Measurements from ENCODE around the gene KAT6B. TPM values are rescaled to one million over a fixed set of nuclear protein-coding genes. Genes with fewer than 3 reads are reported as not detected.

KAT6B gene
- total RNA-seq, 6 experiments from 2014 or later, result 17.8 to 27.5 (median 23.6) TPM

DNA sequence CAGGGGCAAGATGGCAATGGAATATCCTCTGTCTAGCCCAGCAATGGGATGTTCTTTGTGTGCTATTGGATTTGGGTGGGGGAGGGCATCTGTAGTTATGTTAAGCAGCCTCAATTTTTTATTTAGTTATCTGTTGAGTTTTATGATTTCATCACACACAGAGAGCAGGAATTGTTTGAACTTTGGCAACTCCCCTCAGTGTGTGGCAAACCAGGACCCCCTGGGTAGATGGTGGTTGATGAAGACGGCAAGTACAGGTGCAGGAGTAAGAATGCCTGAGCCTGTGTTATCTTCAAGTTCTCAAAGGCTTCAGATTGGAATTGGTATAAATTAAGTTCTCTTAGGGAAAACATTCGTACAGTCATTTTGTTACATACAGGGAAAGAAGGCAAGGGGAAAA lies 142.7 kb downstream of the KAT6B start:
- TF ChIP-seq, protein P1, sequence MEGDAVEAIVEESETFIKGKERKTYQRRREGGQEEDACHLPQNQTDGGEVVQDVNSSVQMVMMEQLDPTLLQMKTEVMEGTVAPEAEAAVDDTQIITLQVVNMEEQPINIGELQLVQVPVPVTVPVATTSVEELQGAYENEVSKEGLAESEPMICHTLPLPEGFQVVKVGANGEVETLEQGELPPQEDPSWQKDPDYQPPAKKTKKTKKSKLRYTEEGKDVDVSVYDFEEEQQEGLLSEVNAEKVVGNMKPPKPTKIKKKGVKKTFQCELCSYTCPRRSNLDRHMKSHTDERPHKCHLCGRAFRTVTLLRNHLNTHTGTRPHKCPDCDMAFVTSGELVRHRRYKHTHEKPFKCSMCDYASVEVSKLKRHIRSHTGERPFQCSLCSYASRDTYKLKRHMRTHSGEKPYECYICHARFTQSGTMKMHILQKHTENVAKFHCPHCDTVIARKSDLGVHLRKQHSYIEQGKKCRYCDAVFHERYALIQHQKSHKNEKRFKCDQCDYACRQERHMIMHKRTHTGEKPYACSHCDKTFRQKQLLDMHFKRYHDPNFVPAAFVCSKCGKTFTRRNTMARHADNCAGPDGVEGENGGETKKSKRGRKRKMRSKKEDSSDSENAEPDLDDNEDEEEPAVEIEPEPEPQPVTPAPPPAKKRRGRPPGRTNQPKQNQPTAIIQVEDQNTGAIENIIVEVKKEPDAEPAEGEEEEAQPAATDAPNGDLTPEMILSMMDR (IDR thresholded peaks at IDR 0.05), result no peak
- Mint-ChIP-seq H3K27me3 (ENCODE audit: insufficient read depth) (no peaks in the 10 kb centered on the region), H3K36me3 (ENCODE audit: low read depth) (peaks cover 12% of the 10 kb centered on the region; the same call in 1 of the 2 replicates), H3K27ac (no peak overlapping the region), H3K9me3 (no peaks in the 10 kb centered on the region), H3K4me1 (ENCODE audit: low read depth) (peaks cover 26% of the 10 kb centered on the region), H3K4me3 (no peak overlapping the region)
- no peak for DNase-seq

- H3K27ac Mint-ChIP-seq, result no peak overlapping the region
- no peak overlapping the region for H3K4me3 Mint-ChIP-seq
- H3K36me3 Mint-ChIP-seq (ENCODE audit: low read depth), result peaks cover 14% of the 10 kb centered on the region
- DNase-seq, result no peak
- peaks cover 30% of the 10 kb centered on the region for H3K4me1 Mint-ChIP-seq (ENCODE audit: low read depth)
- TF ChIP-seq, protein P1 (IDR thresholded peaks at IDR 0.05), result no peak
- no peaks in the 10 kb centered on the region for H3K27me3 Mint-ChIP-seq (ENCODE audit: insufficient read depth)
- no peaks in the 10 kb centered on the region for H3K9me3 Mint-ChIP-seq
Observed at GRCh38 chr10:74969530-74969929, 143.1 kb downstream of the KAT6B start.

GRCh38 chr10:74973741-74974392 lies 147.5 kb downstream of the KAT6B start:
- peaks cover 36% of the 10 kb centered on the region for H3K36me3 Mint-ChIP-seq (ENCODE audit: low read depth)

DNA sequence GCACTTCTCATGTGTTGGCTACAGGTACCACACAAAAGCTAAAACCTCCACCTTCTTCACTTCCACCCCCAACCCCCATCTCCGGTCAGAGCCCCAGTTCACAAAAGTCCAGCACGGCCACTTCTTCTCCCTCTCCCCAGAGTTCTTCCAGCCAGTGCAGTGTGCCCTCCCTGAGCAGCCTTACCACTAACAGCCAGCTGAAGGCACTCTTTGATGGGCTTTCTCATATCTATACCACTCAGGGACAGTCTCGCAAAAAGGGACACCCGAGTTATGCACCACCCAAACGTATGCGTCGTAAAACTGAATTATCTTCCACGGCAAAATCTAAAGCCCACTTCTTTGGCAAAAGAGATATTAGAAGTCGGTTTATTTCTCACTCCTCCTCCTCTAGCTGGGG lies 149.4 kb downstream of the KAT6B start:
- DNase-seq, result no peak
- Mint-ChIP-seq H3K9me3 (no peaks in the 10 kb centered on the region), H3K27me3 (ENCODE audit: insufficient read depth) (no peaks in the 10 kb centered on the region), H3K27ac (no peak overlapping the region), H3K4me1 (ENCODE audit: low read depth) (peaks cover 11% of the 10 kb centered on the region; the same call in 1 of the 2 replicates), H3K36me3 (ENCODE audit: low read depth) (peaks cover 39% of the 10 kb centered on the region), H3K4me3 (no peak overlapping the region)
- TF ChIP-seq, protein P1 (IDR thresholded peaks at IDR 0.05), result no peak

More at GRCh38 chr10:74973741-74974392, 147.5 kb downstream of the KAT6B start:
- no peak for DNase-seq
- Mint-ChIP-seq H3K9me3 (no peaks in the 10 kb centered on the region), H3K27ac (no peak overlapping the region), H3K27me3 (ENCODE audit: insufficient read depth) (no peaks in the 10 kb centered on the region), H3K4me1 (ENCODE audit: low read depth) (peaks cover 17% of the 10 kb centered on the region; the same call in 1 of the 2 replicates), H3K4me3 (no peak overlapping the region)
- TF ChIP-seq, protein P1 (IDR thresholded peaks at IDR 0.05), result no peak

DNA sequence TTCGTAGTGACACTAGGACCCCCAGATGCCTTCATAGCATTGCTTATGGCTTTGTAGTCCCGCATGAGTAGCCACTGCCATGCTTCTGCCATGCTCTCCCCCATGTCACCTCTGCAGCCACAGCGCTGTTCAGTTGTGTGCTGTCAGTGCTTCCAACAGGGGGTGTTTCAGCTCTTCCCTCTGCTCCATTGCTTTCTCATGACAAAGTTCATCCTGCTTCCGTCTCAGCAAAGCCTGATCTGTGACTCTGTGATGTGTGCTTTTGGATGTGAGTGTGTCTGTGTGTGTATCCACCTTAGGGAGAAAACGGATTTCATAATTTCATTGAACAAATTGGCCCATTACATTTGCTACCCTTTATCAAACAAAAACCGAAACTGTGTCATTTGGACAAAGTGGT lies 150.2 kb downstream of the KAT6B start:
- Mint-ChIP-seq H3K9me3 (no peaks in the 10 kb centered on the region), H3K4me3 (no peak overlapping the region), H3K27ac (no peak overlapping the region), H3K4me1 (ENCODE audit: low read depth) (peaks cover 11% of the 10 kb centered on the region; the same call in 1 of the 2 replicates), H3K36me3 (ENCODE audit: low read depth) (peaks cover 44% of the 10 kb centered on the region), H3K27me3 (ENCODE audit: insufficient read depth) (no peaks in the 10 kb centered on the region)
- DNase-seq, result no peak
- TF ChIP-seq, protein P1 (IDR thresholded peaks at IDR 0.05), result no peak
